CD14-positive monocyte (primary cell): Measurements from ENCODE around the gene RASAL2. TPM values are rescaled to one million over a fixed set of nuclear protein-coding genes. Genes with fewer than 3 reads are reported as not detected.

Experiments used
- DNase-seq, 3 donors: peaks; one replicate each; pipeline ENCODE4 v3.0.0-alpha.2; 2011 to 2022
- H2AFZ ChIP-seq: 2 replicates; pipeline ENCODE4 v1.6.0; 2012; ENCODE audit warnings: mild to moderate bottlenecking, low read depth, low read length, inconsistent platforms; ENCODE audit not compliant: insufficient read depth, poor library complexity, severe bottlenecking
- H3K27ac ChIP-seq, 2 donors: 1 replicate in 1 of 2; 2 replicates in 1 of 2; pipeline ENCODE4 v1.5.1; 2012 to 2013; ENCODE audit warnings: low read length in 2 of 2, control low read depth in 1 of 2, inconsistent platforms in 1 of 2, low read depth in 1 of 2, mild to moderate bottlenecking in 1 of 2
- H3K27me3 ChIP-seq, 2 donors: one replicate each; pipeline versions ENCODE4 v1.6.0 to v1.6.1; 2011 to 2013; ENCODE audit warnings: low read length in 2 of 2; ENCODE audit not compliant: control insufficient read depth in 2 of 2, insufficient read depth in 2 of 2
- H3K36me3 ChIP-seq, 2 donors: replicated peaks in 1 of 2; 1 replicate in 1 of 2; 2 replicates in 1 of 2; pipeline versions ENCODE4 v1.5.1 to v1.6.1; 2012 to 2013; ENCODE audit warnings: low read length in 2 of 2, control low read depth in 1 of 2, inconsistent platforms in 1 of 2, mild to moderate bottlenecking in 1 of 2; ENCODE audit not compliant: insufficient read depth in 2 of 2, control insufficient read depth in 1 of 2
- H3K4me1 ChIP-seq, 2 donors: 1 replicate in 1 of 2; 2 replicates in 1 of 2; pipeline versions ENCODE4 v1.5.1 to v1.6.1; 2012 to 2013; ENCODE audit warnings: low read length in 2 of 2, control low read depth in 1 of 2, inconsistent platforms in 1 of 2, mild to moderate bottlenecking in 1 of 2, moderate library complexity in 1 of 2; ENCODE audit not compliant: insufficient read depth in 2 of 2, control insufficient read depth in 1 of 2
- H3K4me2 ChIP-seq: replicated peaks from 2 replicates; pipeline ENCODE3; 2012; ENCODE audit warnings: low read length, moderate library complexity, mild to moderate bottlenecking; ENCODE audit not compliant: poor library complexity, severe bottlenecking; ENCODE audit errors: extremely low read depth
- H3K4me3 ChIP-seq, 3 experiments: fragments of 200-600 bp in 1 of 3; sonication (generic) in 1 of 3; replicated peaks in 1 of 3; 1 replicate in 2 of 3; 2 replicates in 1 of 3; pipeline ENCODE4 v1.5.1; 2011 to 2013; ENCODE audit warnings: low read length in 3 of 3, mild to moderate bottlenecking in 3 of 3, control low read depth in 2 of 3, low read depth in 2 of 3, inconsistent platforms in 1 of 3, moderate library complexity in 1 of 3
- H3K79me2 ChIP-seq: 2 replicates; pipeline ENCODE4 v1.6.0; 2012; ENCODE audit warnings: mild to moderate bottlenecking, control low read depth, inconsistent platforms, low read length, moderate library complexity; ENCODE audit not compliant: insufficient read depth
- H3K9ac ChIP-seq: 2 replicates; pipeline ENCODE4 v1.6.0; 2017; ENCODE audit warnings: low read length, mild to moderate bottlenecking; ENCODE audit not compliant: insufficient read depth, poor library complexity, severe bottlenecking
- H3K9me3 ChIP-seq, 2 donors: replicated peaks in 1 of 2; 1 replicate in 1 of 2; 2 replicates in 1 of 2; pipeline versions ENCODE4 v1.5.1 to v1.6.1; 2012 to 2013; ENCODE audit warnings: low read length in 2 of 2, control low read depth in 1 of 2; ENCODE audit not compliant: control insufficient read depth in 1 of 2, insufficient read depth in 1 of 2
- H4K20me1 ChIP-seq: 2 replicates; pipeline ENCODE4 v1.6.0; 2012; ENCODE audit warnings: mild to moderate bottlenecking, low read length, control low read depth, moderate library complexity; ENCODE audit not compliant: insufficient read depth
- H3K27ac Mint-ChIP-seq, 7 donors: one replicate each; pipeline ENCODE4 v1.8.0; 2020; ENCODE audit warnings: mild to moderate bottlenecking in 7 of 7, mixed read lengths in 7 of 7, moderate library complexity in 6 of 7, inconsistent platforms in 2 of 7
- H3K27me3 Mint-ChIP-seq, 3 donors: one replicate each; pipeline ENCODE4 v1.8.0; 2021 to 2022; ENCODE audit warnings: low read depth in 3 of 3, mild to moderate bottlenecking in 3 of 3, mixed read lengths in 3 of 3, moderate library complexity in 3 of 3, inconsistent platforms in 1 of 3
- H3K36me3 Mint-ChIP-seq, 2 donors: one replicate each; pipeline ENCODE4 v1.8.0; 2020; ENCODE audit warnings: mixed read lengths in 2 of 2, inconsistent platforms in 1 of 2, mild to moderate bottlenecking in 1 of 2
- H3K4me1 Mint-ChIP-seq: one replicate; pipeline ENCODE4 v1.8.0; 2020; ENCODE audit warnings: mild to moderate bottlenecking, mixed read lengths
- H3K4me3 Mint-ChIP-seq, 2 donors: one replicate each; pipeline ENCODE4 v1.8.0; 2020; ENCODE audit warnings: mild to moderate bottlenecking in 2 of 2, mixed read lengths in 2 of 2, moderate library complexity in 1 of 2
- H3K9me3 Mint-ChIP-seq, 7 donors: one replicate each; pipeline ENCODE4 v1.8.0; 2020 to 2022; ENCODE audit warnings: mixed read lengths in 7 of 7, mild to moderate bottlenecking in 6 of 7, moderate library complexity in 6 of 7, inconsistent platforms in 2 of 7
- WGBS: methylation state at CpG from one replicate; pipeline ENCODE4 v1.1.5; 2013; ENCODE audit warnings: missing lambda C conversion rate; ENCODE audit not compliant: insufficient coverage; 5-methylcytosine and 5-hydroxymethylcytosine counted together
- intact Hi-C, 2 donors: fragments of 100-400 bp; cut with micrococcal nuclease; formaldehyde crosslinking; loops; one replicate each; pipeline versions ENCODE4 v1.15.0 to v1.15.1; 2023
- polyA plus RNA-seq, 3 donors: library from polyadenylated mRNA; depleted of rRNA in 1 of 3; unstranded in 2 of 3; stranded (reverse) in 1 of 3; fragments of 300-500 nt in 2 of 3; fragments of >200 nt in 1 of 3; fragmentation: Illumina TruSeq in 2 of 3; gene quantifications; 1 replicate in 2 of 3; 2 replicates in 1 of 3; pipeline ENCODE4 v1.2.3, GENCODE V29; 2012 to 2021
- TF ChIP-seq, protein P1 (sequence below): fragments of 200-600 bp; IDR thresholded peaks from one replicate; pipeline ENCODE4 v1.8.0; 2022; ENCODE audit warnings: antibody characterized with exemption, mild to moderate bottlenecking

RASAL2 gene
- polyA plus RNA-seq, 3 donors: 0.15 to 1.00 (median 0.63) TPM

DNA sequence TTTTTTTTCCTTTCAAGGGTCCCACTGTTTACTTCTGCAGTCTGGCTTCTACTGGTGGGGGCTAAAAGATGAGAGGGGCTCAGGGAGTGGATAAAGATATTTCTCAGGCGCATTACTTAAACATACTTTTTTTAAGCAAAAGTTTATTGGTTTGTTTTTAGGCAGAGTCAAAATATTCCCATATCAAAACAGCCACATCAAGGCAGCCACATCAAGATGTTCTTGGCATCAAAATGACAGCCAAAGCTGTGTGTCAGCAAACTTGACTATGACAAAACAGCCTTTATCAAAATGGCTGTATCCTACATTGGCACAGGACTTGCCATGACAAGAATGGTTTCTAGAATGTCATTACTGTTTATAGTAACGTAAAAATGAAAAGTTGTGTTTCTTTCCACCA lies 22.1 kb upstream of the RASAL2 start:
- H3K27ac ChIP-seq: no peak overlapping the region
- H3K27ac Mint-ChIP-seq: no peak overlapping the region
- no peak overlapping the region for H3K4me2 ChIP-seq
- peaks cover 0 to 3% (median 2%) of the 10 kb centered on the region in 3 donors for H3K27me3 Mint-ChIP-seq
- WGBS: no CpG with 5 or more reads among the region's 2 CpGs
- peaks cover 7% of the 10 kb centered on the region for H3K4me1 Mint-ChIP-seq
- H4K20me1 ChIP-seq: no peaks in the 10 kb centered on the region
- peaks cover 11 to 12% of the 10 kb centered on the region in 2 donors for H3K4me1 ChIP-seq
- no peak overlapping the region for H3K4me3 Mint-ChIP-seq
- no peak for DNase-seq
- no peaks in the 10 kb centered on the region for H3K36me3 Mint-ChIP-seq
- no peaks in the 10 kb centered on the region for H3K27me3 ChIP-seq
- TF ChIP-seq, protein P1, sequence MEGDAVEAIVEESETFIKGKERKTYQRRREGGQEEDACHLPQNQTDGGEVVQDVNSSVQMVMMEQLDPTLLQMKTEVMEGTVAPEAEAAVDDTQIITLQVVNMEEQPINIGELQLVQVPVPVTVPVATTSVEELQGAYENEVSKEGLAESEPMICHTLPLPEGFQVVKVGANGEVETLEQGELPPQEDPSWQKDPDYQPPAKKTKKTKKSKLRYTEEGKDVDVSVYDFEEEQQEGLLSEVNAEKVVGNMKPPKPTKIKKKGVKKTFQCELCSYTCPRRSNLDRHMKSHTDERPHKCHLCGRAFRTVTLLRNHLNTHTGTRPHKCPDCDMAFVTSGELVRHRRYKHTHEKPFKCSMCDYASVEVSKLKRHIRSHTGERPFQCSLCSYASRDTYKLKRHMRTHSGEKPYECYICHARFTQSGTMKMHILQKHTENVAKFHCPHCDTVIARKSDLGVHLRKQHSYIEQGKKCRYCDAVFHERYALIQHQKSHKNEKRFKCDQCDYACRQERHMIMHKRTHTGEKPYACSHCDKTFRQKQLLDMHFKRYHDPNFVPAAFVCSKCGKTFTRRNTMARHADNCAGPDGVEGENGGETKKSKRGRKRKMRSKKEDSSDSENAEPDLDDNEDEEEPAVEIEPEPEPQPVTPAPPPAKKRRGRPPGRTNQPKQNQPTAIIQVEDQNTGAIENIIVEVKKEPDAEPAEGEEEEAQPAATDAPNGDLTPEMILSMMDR: no peak
- H3K79me2 ChIP-seq: no peaks in the 10 kb centered on the region
- H2AFZ ChIP-seq: no peak overlapping the region
- H3K9ac ChIP-seq: no peak overlapping the region
- H3K4me3 ChIP-seq: no peak overlapping the region
- H3K9me3 ChIP-seq: no peaks in the 10 kb centered on the region
- no peaks in the 10 kb centered on the region for H3K9me3 Mint-ChIP-seq
- intact Hi-C loops: no loop called here
- H3K36me3 ChIP-seq: no peaks in the 10 kb centered on the region

DNA sequence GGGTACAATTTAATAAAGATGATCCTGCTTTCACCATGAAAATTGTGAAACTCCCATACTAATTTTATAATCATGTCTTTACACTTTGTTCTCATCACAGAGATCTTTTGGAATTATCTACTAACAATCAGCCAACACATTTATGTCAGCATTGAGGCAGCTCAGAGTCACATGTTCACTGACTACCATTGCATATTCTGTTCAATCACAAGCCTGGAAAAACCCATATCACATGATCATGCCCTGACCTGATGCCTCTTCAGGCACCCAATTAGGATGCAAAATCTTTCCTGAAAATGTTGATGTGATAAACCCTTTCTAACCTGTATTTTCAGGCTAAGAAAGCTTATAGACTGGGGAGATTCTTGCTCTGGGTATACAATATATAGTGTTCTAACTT lies 21.6 kb upstream of the RASAL2 start:
- no peaks in the 10 kb centered on the region for H3K27me3 ChIP-seq
- intact Hi-C loops: no loop called here
- H3K9me3 Mint-ChIP-seq: no peaks in the 10 kb centered on the region
- H2AFZ ChIP-seq: no peak overlapping the region
- H3K36me3 ChIP-seq: no peaks in the 10 kb centered on the region
- no peaks in the 10 kb centered on the region for H3K9me3 ChIP-seq
- H3K4me3 ChIP-seq: no peak overlapping the region
- DNase-seq: no peak
- no peak overlapping the region for H3K4me2 ChIP-seq
- peaks cover 6 to 7% of the 10 kb centered on the region in 2 donors for H3K4me1 ChIP-seq
- H3K27me3 Mint-ChIP-seq: peaks cover 0 to 3% (median 2%) of the 10 kb centered on the region in 3 donors
- no peak overlapping the region for H3K4me3 Mint-ChIP-seq
- H3K79me2 ChIP-seq: no peaks in the 10 kb centered on the region
- H3K27ac Mint-ChIP-seq: no peak overlapping the region
- no peaks in the 10 kb centered on the region for H3K36me3 Mint-ChIP-seq
- TF ChIP-seq, protein P1: no peak
- no peak overlapping the region for H3K27ac ChIP-seq
- H4K20me1 ChIP-seq: no peaks in the 10 kb centered on the region
- peaks cover 2% of the 10 kb centered on the region for H3K4me1 Mint-ChIP-seq
- no peak overlapping the region for H3K9ac ChIP-seq
